HG02623 (cell line): ENCODE data around the gene EIF3A.
A peak's percentile ranks its signal among the peaks of the same experiment; 100 is the strongest.
"Not testable (repeated sequence)": the region's sequence is repeated elsewhere in the genome, so short reads cannot be mapped to it uniquely, and the experiment has no call there.

Experiments used
- ATAC-seq: cut with Tn5 transposase; IDR thresholded peaks from one replicate; pipeline ENCODE4 v1.9.1; 2021; ENCODE audit warnings: moderate library complexity; ENCODE audit not compliant: unreplicated experiment

EIF3A gene

DNA sequence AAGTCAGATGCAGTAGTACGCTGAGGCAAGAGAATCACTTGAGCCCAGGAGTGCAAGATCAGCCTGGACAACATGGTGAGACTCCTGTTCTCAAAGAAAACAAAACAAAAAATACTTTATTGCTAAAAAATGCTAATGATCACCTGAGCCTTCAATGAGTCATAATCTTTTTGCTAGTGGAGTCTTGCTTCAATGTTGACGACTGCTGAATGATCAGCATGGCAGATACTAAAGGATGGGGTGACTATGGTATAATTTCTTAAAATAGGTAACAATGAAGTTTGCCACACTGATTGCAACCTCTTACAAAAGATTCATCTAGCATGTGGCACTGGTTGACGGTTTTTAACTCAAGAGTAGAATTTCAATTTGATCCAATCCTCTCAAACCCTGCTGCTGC lies 28.8 kb downstream of the EIF3A start:
- no peak for ATAC-seq

DNA sequence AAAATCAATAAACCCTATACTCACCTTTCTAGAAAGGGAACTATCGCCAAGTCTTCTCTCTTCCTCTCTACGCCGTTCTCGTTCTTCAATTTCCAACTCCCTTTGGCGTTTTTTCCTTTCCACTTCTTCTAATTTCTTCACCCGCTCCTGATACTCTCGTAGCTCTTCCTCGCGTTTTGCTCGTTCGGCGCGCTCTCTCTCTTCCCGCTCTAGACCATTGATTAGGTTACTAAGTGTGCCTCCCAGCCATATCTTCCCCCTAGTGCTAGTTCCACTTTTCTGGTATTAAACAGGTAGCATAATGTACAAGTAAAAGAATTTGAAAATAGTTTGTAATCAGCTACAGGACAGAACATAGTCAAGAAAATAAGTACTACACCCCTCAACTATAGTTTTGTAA lies 30.8 kb downstream of the EIF3A start:
- no peak for ATAC-seq

DNA sequence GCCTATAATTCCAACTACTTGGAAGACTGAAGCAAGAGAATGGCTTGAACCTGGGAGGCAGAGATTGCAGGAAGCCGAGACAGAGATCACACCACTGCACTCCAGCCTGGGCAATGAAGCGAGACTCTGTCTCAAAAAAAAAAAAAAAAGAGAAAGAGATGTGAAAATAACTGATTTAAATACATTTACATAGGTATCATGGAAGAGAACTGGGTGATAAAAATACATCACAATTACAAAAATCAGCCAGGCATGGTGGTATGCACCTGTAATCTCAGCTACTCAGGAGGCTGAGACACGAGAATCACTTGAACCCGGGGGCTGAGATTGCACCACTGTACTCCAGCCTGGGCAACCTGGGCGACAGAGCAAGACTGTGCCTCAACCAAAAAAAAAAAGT lies 31.3 kb downstream of the EIF3A start:
- ATAC-seq = no peak

DNA sequence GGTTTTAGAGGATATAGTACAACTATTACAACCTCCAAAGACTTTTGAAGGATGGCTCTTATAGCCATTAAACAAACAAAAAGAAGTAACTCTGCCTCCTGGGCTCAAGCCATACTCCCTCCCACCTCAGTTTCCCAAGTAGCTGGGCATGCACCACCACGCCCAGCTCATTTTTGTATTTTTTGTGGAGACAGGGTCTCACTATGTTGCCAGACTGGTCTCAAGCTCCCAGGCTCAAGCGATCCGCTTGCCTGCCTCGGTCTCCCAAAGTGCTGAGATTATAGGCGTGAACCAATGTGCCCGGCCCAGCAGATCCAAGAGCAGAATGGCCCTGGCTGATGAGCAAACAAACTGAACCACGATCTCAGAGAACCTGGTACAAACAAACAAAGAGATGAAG lies 35.1 kb downstream of the EIF3A start:
- ATAC-seq = no peak

DNA sequence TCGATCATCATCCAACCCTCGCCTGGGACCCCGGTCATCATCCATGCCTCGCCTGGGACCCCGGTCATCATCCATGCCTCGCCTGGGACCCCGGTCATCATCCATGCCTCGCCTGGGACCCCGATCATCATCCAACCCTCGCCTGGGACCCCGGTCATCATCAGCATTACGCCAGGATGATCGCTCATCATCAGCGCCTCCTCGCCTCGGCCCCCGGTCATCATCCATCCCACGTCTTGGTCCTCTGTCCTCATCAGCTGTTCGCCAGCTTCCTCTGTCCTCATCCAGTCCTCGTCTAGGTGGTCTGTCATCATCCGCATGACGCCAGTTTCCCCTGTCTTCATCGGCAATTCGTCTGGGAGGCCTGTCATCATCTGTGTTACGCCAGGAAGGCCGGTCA lies 38.4 kb downstream of the EIF3A start:
- no peak for ATAC-seq

DNA sequence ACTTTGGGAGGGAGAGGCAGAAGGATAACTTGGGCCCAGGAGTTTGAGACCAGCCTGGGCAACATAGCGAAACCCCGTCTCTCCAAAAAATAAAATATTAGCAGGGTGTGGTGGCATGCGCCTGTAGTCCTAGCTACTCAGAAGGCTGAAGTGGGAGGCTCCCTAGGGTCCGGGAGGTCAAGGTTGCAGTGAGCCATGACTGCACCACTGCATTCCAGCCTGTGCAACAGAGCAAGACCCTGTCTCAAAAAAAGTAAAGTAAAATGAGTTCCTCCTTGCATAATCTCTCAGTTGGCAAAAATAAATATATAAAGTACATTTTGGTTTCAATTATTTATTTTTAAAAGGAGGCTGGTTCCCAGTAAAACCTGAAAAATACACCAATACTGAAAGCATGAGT lies 39.3 kb downstream of the EIF3A start:
- no peak for ATAC-seq

DNA sequence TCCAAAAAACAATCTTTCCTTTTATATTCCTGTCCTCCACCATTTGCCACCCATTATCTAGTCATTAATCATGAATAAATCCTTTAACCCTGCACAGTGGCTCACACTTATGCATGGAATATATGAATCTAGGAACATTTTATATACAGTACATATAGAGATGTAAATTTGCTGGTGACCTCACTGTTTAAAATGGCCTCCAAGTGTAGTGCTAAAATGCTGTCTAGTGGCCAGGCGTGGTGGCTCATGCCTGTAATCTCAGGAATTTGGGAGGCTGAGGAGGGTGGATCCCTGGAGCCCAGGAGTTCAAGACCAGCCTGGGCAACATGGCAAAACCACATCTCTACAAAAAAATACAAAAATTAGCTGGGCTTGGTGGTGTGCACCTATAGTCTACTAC lies 41.5 kb downstream of the EIF3A start:
- no peak for ATAC-seq

DNA sequence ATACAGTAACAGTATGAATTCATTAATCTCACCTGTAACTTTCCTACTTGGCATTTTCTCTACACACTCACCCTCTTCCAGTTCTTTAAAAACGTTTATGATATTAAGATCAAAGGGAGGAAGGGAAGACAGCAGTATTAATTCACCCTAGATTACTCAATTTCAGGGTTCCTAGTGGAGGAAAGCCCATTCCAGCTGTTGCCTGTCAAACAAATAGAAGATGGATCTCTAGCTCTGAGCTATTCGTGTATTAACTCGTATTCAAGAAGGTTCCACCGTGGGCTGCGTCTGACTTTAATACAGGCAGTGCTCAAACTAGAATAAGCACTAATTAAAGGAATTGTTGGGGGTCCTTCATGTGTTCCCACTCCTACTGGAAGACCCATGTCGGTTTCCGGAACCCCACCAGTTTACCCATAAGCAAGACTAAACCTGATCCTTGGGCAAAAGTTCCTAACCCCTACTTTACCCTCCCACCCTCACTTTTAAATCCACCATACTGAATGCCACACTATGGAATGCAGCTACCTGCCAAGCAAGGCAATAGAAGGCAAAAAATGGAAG lies 49.0 kb downstream of the EIF3A start:
- no peak for ATAC-seq

DNA sequence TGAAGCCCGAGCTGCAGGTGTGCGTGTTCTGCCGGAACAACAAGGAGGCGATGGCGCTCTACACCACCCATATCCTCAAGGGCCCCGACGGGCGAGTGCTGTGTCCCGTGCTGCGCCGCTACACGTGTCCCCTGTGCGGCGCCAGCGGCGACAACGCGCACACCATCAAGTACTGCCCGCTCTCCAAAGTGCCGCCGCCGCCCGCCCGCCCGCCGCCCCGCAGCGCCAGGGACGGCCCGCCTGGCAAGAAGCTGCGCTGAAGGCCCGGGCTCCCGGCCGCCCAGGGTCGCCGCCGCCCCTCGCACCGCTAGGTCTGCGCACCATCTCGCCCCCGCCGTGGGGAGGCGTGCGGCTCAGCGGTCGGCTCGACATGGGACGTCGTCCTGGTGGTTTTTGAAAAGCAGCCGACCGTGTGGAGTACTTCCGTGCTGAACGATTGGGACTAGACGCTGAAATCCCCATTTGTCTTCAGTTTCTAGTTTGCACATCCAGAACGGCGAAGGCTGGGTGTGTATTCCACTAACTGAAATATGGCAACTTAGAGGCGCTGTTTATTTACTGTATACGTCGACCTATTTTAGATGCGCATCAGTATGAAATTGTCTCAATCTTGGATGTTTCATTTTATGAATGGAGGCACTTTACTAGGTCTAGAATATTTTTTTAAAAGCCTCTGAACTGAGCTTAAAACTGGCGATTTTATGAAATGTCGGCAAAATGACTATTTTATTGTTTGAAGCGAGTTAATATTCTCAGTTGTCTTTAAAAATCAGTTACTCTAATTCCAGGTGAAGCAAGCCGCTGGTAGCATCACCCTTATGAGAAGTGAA lies 50.0 kb downstream of the EIF3A start:
- ATAC-seq = peak; percentile 40

DNA sequence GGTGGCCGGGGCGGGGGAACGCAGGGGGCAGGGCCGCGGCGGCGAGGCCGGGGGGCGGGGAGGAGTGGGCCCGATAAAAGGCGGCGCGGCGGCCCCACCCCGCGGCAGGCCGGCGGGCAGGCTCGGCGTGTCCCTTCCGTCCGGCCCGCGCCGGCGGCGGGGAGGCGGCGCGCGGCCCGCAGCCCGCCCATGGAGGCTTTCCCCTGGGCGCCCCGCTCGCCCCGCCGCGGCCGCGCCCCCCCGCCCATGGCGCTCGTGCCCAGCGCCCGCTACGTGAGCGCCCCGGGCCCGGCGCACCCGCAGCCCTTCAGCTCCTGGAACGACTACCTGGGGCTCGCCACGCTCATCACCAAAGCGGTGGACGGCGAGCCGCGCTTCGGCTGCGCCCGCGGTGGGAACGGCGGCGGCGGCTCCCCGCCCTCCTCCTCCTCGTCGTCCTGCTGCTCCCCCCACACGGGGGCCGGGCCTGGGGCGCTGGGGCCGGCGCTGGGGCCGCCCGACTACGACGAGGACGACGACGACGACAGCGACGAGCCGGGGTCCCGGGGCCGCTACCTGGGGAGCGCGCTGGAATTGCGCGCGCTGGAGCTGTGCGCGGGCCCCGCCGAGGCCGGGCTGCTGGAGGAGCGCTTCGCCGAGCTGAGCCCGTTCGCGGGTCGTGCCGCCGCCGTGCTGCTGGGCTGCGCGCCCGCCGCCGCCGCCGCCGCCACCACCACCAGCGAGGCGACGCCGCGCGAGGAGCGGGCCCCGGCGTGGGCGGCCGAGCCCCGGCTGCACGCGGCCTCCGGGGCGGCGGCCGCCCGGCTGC lies 50.8 kb downstream of the EIF3A start, which contains the start of gene NANOS1:
TSS of gene NANOS1 (plus strand) at position 102 of the 808 bp plus-strand sequence. CDS start at position 190, 88 bp downstream.
- peak; percentile 8 for ATAC-seq

DNA sequence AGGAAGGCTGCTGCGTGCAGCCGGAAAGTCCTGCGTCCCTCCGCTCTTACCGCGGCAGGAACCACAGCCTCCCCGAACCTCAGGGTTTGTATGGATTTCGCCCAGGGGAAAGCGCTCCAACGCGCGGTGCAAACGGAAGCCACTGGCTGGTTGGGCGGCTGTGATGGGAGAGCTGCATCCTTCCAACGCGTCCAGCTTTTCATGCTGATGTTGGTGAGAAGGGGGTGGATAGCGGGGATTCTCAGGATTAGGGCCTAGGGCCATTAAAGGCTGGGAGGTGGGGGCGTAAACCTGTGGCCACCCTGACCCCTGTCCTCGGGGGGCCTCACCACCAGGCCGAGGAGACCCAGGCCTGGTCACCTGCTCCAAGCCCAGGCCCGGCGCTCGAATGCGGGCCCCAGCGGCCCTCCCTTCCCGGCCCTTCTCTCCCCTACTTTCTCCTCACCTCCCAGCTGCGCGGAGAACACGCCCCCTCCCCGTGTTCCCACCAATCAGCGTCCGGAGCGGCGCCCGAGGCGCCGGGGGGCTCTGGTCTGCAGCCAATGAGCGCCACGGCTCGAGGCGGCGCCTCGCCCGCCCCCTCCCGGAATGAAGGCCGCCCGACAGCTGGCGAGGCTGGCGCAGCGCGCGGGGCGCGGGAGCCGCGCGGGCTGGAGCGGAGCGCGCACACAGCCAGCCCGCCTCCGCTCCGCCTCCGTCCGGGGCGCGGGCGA lies 51.6 kb downstream of the EIF3A start:
- ATAC-seq = peak; percentile 68

DNA sequence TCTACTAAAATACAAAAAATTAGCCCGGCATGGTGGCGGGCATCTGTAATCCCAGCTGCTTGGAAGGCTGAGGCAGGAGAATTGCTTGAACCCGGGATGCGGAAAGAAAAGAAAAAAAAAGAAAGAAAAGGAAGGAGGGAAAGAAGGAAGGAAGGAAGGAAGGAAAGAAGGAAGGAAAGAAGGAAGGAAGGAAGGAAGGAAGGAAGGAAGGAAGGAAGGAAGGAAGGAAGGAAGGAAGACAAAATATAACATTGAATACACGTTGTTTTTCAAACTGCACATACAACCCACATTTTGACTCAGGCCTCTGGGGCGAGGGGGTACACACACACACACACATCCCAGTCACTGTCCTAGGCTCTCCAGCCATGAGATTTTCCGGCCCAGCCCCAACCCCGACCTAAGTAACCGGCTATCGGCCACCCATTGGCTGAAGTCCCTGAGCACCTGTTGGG lies 52.1 kb downstream of the EIF3A start:
- ATAC-seq = not testable (repeated sequence)

DNA sequence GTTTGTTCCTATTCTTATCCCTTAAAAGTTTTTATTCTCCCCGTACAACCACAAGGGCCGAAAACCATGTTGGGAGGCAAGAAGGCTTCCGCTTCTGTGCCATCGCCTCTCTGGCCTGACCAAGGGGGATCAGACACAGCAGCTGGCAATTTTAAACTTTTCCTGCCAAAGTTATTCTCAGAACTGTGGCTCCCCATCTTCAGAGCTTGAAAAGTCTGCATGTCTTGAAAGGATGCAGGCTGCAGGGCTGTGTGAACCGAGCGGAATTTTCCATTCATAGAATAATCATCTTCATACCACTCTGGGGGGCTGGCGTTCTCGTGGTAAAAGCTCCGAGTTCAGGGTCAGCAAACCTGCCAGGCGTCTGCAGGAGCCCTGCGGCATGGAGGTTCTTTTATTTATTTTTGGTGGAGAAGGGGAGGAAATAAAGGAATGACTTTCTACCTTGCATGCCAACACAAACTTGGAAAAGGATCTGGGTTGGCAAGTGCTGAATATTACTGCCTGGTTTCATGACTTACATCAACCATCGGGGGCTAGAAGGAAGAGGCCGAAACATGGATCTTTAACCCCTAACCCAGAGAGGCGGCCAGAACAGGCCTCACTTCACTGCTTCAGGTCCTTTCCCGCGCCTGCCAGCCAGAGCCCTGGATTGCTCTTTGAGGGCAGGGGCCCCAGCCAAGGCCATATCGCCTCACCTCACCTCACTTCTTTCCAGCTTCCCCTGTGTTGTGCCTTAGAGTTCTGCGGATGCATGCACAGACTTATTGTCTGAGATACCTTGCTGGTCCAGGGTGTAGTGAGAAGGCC lies 54.1 kb downstream of the EIF3A start:
- no peak for ATAC-seq

DNA sequence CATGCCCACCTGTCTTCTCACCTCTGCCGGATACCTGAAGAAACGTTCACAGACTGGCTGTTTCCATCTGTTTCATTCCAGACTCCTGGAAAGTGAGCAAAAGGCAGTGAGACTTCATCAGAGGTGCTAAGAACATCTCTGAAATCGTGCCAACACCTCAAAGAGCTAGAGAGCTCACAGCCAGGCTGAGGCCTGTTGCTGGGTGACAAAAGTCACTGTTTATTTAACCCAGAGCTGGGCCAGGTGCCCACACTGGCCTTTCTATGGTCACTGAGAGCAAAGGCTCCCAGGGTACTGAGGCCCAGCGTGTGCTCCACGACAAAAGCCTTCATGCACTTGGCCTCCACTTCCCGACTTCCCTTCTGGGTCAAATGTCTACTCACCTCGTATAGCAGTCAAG lies 54.8 kb downstream of the EIF3A start:
- ATAC-seq = no peak

DNA sequence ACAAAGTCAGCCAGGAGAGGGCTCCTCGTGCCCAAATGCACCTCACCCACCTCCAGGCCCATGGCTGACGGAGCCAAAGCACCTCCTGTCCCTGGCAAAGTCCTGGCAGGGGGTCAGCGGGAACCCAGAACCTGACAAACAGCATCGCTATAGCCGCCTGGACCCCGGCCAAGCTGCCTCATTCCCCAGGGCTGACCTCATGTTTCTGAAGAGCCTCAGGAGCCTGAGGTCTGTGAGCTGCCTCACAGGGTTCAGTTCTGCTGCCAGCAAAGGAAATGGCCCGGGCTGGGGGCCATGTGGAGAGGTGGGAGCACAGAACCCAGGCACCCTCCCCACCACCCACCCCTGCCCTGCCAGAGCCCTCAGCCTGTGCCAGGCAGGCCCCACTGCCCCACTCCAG lies 55.3 kb downstream of the EIF3A start:
- no peak for ATAC-seq

DNA sequence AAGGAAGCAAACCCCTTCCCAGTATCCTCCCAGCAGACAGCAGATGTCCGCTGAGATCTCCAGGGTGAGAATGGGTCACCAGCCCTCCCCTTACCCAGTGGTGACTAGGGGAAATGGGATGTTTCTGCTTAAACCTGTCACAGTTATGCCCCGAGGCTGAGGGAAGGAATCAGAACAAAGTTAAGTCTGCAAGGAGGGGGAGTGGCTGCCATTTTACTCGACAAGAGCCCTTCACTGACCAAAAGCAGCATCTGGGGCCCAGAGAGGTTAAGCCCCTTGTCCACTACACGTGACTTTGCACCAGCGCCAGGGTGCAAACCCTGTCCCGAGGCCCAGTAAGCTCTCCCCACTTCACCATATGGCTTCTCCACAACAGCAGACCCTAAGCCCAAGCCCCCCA lies 55.7 kb downstream of the EIF3A start:
- no peak for ATAC-seq

DNA sequence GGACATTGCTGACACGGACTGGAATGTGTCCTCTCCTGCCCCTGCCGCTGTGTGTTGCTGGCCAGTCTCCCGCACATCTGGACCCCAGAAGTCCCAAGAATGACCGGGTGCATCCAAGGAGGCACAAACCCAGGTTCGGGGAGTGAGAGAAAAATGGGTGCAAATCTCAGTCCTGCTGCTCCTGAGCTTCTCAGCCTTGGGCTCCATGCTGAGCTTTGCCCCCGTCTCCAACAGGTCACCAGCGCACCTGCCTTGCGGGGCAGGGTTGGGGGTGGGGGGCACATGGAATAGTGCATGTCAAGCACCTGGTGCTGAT lies 57.1 kb downstream of the EIF3A start:
- no peak for ATAC-seq

DNA sequence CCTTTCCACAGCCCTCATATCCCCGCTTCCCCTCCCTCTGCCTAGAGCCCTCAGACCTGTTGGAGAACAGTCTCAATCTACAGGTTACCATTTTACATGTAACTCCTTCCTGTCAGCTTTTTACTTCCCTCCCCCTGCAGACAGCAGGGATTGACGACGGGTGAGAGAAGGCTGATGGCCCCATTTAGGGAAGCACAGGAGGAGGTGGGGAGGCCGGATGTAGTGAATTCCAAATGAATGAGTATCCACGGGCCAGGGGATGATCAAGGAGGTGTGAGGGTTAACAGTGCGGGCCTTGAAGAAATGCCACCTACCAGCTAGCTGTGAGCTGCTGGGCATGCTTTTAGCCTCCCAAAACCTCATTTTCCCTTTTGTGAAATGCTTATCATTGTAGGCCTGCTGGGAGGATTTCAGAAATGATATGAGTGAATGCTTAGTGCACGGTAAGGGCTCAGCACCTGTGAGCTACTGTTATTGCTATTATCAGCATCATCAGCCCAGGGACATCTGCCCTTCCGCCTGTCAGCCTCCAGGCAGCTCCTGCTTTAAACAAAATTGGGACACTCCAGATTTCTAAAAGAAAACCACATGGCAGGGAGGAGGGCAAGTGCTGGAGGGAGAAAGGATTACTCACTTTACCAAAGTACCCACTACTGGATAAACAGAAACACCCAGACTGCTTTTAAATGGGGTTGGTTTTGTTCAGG lies 57.6 kb downstream of the EIF3A start:
- ATAC-seq = no peak

DNA sequence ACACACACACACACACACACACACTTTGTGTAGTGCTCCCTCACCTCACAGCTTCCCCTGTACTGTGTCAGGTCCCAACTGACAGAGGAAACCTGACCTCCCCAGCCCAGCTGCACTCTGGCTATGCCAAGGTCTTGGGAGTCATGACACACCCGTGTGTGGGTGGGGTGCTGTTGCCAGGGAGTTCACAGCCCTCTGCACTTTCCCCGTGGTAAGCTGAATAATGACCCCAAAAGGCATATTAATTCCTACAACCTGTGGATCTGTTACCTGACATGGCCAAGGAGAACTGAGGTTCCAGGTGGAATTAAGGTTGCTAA lies 60.0 kb downstream of the EIF3A start:
- no peak for ATAC-seq

DNA sequence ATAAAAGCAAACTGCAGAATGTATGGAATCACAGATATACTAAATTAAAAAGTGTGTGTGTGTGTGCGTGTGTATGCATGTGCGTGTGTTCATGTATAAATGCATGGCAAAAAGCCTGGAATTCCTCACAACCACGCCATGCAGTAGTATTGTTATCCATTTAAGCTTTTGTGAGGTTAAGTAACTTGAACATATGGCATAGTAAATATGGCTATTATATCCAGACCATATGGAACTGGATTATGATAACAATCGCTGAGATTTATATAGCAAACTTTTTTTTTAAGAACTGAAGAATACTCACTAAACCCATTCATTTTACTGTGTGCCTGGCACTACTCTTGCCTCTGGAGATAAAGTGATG lies 73.4 kb downstream of the EIF3A start:
- ATAC-seq = no peak
